ENCODE data around the gene ASB10.
A peak's percentile ranks its signal among the peaks of the same experiment; 100 is the strongest.

Gene ASB10

GRCh38 chr7:151168787-151169162 lies 18.3 kb downstream of the ASB10 start:
- no peak overlapping the region for H3K9ac ChIP-seq (ENCODE audit: low read depth, low read length)
- no peaks in the 10 kb centered on the region for H3K36me3 ChIP-seq (ENCODE audit: insufficient read depth, low read depth, low read length)
- no peak overlapping the region for H3K27ac ChIP-seq (ENCODE audit: low read length)
- H3K9me3 ChIP-seq (ENCODE audit: insufficient read depth, low read depth, low read length) = no peaks in the 10 kb centered on the region
- no peak overlapping the region for H3K4me3 ChIP-seq (ENCODE audit: low read length)
- 0 out of 2 replicates have a peak, but pooled peaks cover 3% of the 10 kb centered on the region for H3K4me1 ChIP-seq (ENCODE audit: insufficient read depth, low read length)
- peaks cover 98% of the 10 kb centered on the region for H3K27me3 ChIP-seq (ENCODE audit: insufficient read depth, low read length)

DNA sequence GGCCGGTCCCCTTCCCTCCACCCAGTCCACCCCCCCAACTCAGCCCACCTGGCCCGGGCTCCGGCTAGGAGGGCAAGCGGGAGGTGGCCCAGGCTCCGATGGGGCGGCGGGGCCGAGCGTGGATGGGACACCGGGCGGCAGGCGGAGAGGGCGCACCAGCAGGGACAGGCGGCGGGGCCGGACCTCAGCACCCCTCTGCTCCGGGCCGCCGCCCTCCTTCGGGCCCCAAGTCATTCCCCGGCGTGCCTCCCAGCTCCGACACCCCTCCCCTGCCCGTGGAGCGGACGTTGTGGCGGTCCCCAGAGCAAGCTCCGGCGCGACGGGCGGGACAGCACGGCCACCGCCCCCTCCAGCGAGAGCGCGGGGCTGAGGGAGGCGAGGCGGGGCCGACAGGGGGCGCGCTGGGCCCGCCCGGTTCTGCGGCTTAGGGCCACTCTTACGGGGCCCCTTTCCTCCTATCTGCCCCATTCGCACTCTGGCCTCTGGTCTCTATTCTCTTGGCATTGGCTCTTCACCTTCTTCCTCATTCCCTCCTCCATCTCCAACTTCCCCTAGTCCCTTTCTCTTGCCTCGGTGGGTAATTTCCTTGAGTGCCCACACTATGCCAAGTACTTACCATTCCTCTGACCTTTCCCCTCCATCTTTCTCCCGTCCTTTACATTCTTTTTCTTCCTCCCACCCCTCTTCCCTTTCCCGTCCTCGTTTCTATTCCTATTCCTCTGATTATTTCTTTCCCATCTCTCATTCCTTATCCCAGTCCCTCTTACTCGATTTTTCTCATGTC lies 18.9 kb downstream of the ASB10 start:
- Histone ChIP-seq H3K4me1 (ENCODE audit: insufficient read depth, low read length) (0 out of 2 replicates have a peak, but pooled peaks cover 3% of the 10 kb centered on the region), H3K4me3 (ENCODE audit: low read length) (peak overlapping the region; percentile 59), H3K36me3 (ENCODE audit: insufficient read depth, low read depth, low read length) (no peaks in the 10 kb centered on the region), H3K9me3 (ENCODE audit: insufficient read depth, low read depth, low read length) (no peaks in the 10 kb centered on the region), H3K27me3 (ENCODE audit: insufficient read depth, low read length) (peaks cover 98% of the 10 kb centered on the region), H3K9ac (ENCODE audit: low read depth, low read length) (no peak overlapping the region), H3K27ac (ENCODE audit: low read length) (no peak overlapping the region)

GRCh38 chr7:151167197-151167961 lies 19.7 kb downstream of the ASB10 start, which contains the start of gene GBX1:
Gene GBX1 (minus strand): TSS chr7:151167694. CDS start chr7:151167548, 146 bp downstream.
- H3K27ac ChIP-seq (ENCODE audit: low read length) = no peak within 1 kb of the TSS
- H3K27me3 ChIP-seq (ENCODE audit: insufficient read depth, low read length) = peaks cover 99% of the 10 kb centered on the region
- no peaks in the 10 kb centered on the region for H3K36me3 ChIP-seq (ENCODE audit: insufficient read depth, low read depth, low read length)
- H3K4me3 ChIP-seq (ENCODE audit: low read length) = peak within 1 kb of the TSS; percentile 59
- H3K4me1 ChIP-seq (ENCODE audit: insufficient read depth, low read length) = 0 out of 2 replicates have a peak, but pooled peaks cover 3% of the 10 kb centered on the region
- H3K9ac ChIP-seq (ENCODE audit: low read depth, low read length) = no peak within 1 kb of the TSS
- no peaks in the 10 kb centered on the region for H3K9me3 ChIP-seq (ENCODE audit: insufficient read depth, low read depth, low read length)

GRCh38 chr7:151166629-151167196 lies 20.3 kb downstream of the ASB10 start:
- Histone ChIP-seq H3K36me3 (ENCODE audit: insufficient read depth, low read depth, low read length) (no peaks in the 10 kb centered on the region), H3K4me3 (ENCODE audit: low read length) (peak overlapping the region; percentile 59; the same call in 1 of the 2 replicates), H3K9me3 (ENCODE audit: insufficient read depth, low read depth, low read length) (no peaks in the 10 kb centered on the region), H3K27ac (ENCODE audit: low read length) (no peak overlapping the region), H3K4me1 (ENCODE audit: insufficient read depth, low read length) (0 out of 2 replicates have a peak, but pooled peaks cover 3% of the 10 kb centered on the region), H3K9ac (ENCODE audit: low read depth, low read length) (no peak overlapping the region), H3K27me3 (ENCODE audit: insufficient read depth, low read length) (peaks cover 99% of the 10 kb centered on the region)

DNA sequence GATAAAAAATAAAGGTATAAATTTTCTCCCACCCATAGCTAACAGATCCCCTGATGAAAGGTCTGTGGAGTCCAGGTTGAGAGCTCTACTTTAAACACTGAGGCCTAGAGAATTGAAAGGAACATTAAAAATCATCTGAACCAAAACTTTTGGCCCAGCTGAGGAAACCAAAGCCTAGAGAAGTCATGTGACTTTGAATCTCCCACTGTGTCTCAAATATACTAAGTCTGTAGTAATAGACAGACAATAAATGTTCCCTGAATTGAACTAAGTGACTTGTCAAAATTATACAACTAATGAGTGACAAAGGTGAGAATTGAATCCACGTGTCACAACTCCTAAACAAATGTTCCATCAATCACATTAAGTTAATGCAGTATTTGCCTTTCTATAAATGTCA lies 25.3 kb downstream of the ASB10 start:
- peaks cover 95% of the 10 kb centered on the region for H3K27me3 ChIP-seq (ENCODE audit: insufficient read depth, low read length)

GRCh38 chr7:151157645-151158329 lies 29.3 kb downstream of the ASB10 start:
- Histone ChIP-seq H3K36me3 (ENCODE audit: insufficient read depth, low read depth, low read length) (no peaks in the 10 kb centered on the region), H3K4me1 (ENCODE audit: insufficient read depth, low read length) (no peaks in the 10 kb centered on the region), H3K4me3 (ENCODE audit: low read length) (no peak overlapping the region), H3K9ac (ENCODE audit: low read depth, low read length) (no peak overlapping the region), H3K27me3 (ENCODE audit: insufficient read depth, low read length) (peaks cover 61% of the 10 kb centered on the region), H3K9me3 (ENCODE audit: insufficient read depth, low read depth, low read length) (no peaks in the 10 kb centered on the region), H3K27ac (ENCODE audit: low read length) (no peak overlapping the region)

More for the DNA sequence above, 25.3 kb downstream of the ASB10 start:
- Histone ChIP-seq H3K4me3 (ENCODE audit: low read length) (no peak overlapping the region), H3K36me3 (ENCODE audit: insufficient read depth, low read depth, low read length) (no peaks in the 10 kb centered on the region), H3K4me1 (ENCODE audit: insufficient read depth, low read length) (no peaks in the 10 kb centered on the region), H3K9me3 (ENCODE audit: insufficient read depth, low read depth, low read length) (no peaks in the 10 kb centered on the region), H3K9ac (ENCODE audit: low read depth, low read length) (no peak overlapping the region), H3K27ac (ENCODE audit: low read length) (no peak overlapping the region)

DNA sequence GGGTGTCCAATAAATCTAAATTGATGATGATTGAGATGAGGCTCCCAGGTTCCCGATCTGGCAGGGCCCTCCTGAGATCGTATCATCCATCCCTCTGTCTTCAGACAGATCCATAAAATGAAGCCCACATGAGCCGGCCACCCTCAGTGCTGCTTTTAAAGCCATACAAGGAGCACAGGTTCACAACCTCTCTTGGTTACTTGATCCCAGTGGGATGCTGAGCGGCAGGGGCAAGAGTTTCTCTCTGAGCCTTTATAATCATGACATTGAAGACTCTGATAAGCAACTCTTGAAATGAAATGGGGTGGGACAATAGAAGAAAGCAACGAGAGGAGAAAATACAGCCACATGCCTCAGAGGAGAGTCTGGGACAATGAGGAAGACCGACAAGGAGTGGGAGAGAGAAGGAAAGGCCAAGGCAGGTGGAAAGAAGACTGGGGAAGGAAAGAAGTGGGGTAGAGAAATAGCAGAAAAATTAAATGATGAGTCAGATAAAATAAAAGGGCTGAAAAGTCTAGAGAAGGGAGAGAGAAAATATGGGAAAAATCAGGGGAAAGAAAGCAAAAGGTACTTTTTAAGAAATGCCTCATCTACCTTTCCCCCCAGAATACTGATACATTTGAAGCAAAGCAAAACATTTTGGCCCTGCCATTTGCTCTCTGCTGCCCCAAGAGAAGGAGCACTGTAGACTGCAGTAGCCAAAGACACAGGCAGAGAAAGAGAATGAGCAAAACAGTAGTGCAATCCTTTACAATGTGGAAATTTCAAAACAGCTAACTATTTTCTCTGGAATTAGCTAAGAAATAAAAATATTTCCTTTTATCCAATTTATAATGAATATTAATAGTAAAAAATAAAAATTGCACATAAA lies 34.2 kb downstream of the ASB10 start:
- Histone ChIP-seq H3K4me1 (ENCODE audit: insufficient read depth, low read length) (no peaks in the 10 kb centered on the region), H3K27me3 (ENCODE audit: insufficient read depth, low read length) (peaks cover 43% of the 10 kb centered on the region), H3K27ac (ENCODE audit: low read length) (no peak overlapping the region), H3K9me3 (ENCODE audit: insufficient read depth, low read depth, low read length) (no peaks in the 10 kb centered on the region), H3K4me3 (ENCODE audit: low read length) (no peak overlapping the region), H3K9ac (ENCODE audit: low read depth, low read length) (no peak overlapping the region), H3K36me3 (ENCODE audit: insufficient read depth, low read depth, low read length) (no peaks in the 10 kb centered on the region)

- Histone ChIP-seq H3K27ac (ENCODE audit: low read length) (no peak overlapping the region), H3K9ac (ENCODE audit: low read depth, low read length) (no peak overlapping the region), H3K27me3 (ENCODE audit: insufficient read depth, low read length) (peaks cover 31% of the 10 kb centered on the region), H3K4me1 (ENCODE audit: insufficient read depth, low read length) (no peaks in the 10 kb centered on the region), H3K9me3 (ENCODE audit: insufficient read depth, low read depth, low read length) (no peaks in the 10 kb centered on the region), H3K4me3 (ENCODE audit: low read length) (no peak overlapping the region), H3K36me3 (ENCODE audit: insufficient read depth, low read depth, low read length) (no peaks in the 10 kb centered on the region)
Measured at GRCh38 chr7:151150388-151150787, 36.7 kb downstream of the ASB10 start.

DNA sequence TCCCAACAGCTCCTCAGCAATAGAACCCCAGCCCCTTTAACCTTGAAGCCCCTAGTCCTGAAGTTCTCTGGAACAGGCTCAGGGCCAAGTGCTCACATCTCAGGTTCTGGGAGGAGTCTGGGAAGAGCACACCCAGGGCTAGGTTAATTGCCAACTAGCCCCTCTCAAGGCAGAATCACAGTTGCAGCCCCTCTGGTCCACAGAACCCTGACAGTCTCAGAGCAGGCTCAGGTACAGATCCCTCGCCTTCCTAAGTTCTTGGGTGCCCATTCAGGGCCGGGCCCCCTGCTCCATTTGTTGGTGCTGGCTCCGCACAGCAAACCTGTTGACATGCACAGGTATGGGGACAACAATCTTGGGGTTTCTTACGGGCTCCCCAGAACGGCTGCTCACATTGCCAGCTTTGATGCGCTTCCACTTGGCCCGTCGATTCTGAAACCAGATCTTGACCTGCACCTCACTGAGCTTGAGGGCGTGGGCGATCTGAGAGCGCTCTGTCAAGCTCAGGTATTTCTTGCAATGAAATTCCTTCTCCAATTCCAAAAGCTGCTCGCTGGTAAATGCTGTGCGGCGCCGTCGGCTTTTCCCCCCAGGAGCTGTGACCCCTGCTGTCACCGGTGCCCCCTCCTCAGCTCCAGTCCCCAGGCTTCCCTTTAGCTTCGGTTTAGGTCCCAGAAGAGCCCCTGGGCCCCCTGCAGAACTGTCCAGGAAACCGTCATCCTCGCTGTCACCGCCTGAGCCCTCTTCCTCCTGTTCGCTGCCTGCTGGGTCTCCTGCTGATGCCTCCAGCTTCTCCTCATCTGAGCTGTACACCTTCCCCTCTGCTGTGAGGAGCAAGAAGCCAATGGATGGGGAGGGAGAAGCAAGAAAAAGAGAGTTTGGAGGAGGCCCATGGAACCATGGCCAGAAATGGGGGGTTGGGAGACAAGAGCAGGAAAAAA lies 38.5 kb downstream of the ASB10 start:
- Histone ChIP-seq H3K9me3 (ENCODE audit: insufficient read depth, low read depth, low read length) (no peaks in the 10 kb centered on the region), H3K36me3 (ENCODE audit: insufficient read depth, low read depth, low read length) (peaks cover 12% of the 10 kb centered on the region), H3K27me3 (ENCODE audit: insufficient read depth, low read length) (peaks cover 31% of the 10 kb centered on the region)

GRCh38 chr7:151146761-151147160 lies 40.3 kb downstream of the ASB10 start:
- Histone ChIP-seq H3K27ac (ENCODE audit: low read length) (no peak overlapping the region), H3K9ac (ENCODE audit: low read depth, low read length) (no peak overlapping the region), H3K9me3 (ENCODE audit: insufficient read depth, low read depth, low read length) (no peaks in the 10 kb centered on the region), H3K27me3 (ENCODE audit: insufficient read depth, low read length) (peaks cover 26% of the 10 kb centered on the region), H3K4me1 (ENCODE audit: insufficient read depth, low read length) (no peaks in the 10 kb centered on the region), H3K36me3 (ENCODE audit: insufficient read depth, low read depth, low read length) (peaks cover 17% of the 10 kb centered on the region), H3K4me3 (ENCODE audit: low read length) (no peak overlapping the region)

More for the DNA sequence above, 38.5 kb downstream of the ASB10 start:
- H3K4me3 ChIP-seq (ENCODE audit: low read length) = no peak overlapping the region
- no peak overlapping the region for H3K9ac ChIP-seq (ENCODE audit: low read depth, low read length)
- no peaks in the 10 kb centered on the region for H3K4me1 ChIP-seq (ENCODE audit: insufficient read depth, low read length)
- H3K27ac ChIP-seq (ENCODE audit: low read length) = no peak overlapping the region

All from iPS-20b (cell line).